Activated B cell treated with CpG ODN at 0.5 μM for 24 hours (primary cell): Measurements from ENCODE around the gene TTLL12. TPM values are rescaled to one million over a fixed set of nuclear protein-coding genes. Genes with fewer than 3 reads are reported as not detected.
A peak's percentile ranks its signal among the peaks of the same experiment; 100 is the strongest.

Experiments used
- ATAC-seq: fragments of 200-7000 bp; cut with Tn5 transposase; one replicate; pipeline ENCODE4 v1.10.0; 2021; ENCODE audit warnings: low read depth, mild to moderate bottlenecking, moderate library complexity
- CTCF ChIA-PET: fragments of 350-600 bp; sonication (Branson Sonifier 250); formaldehyde crosslinking; loops from one replicate; lab custom pipeline; 2021; ENCODE audit warnings: antibody characterized with exemption; lab: Charles Lee
- POLR2A ChIA-PET: fragments of 350-600 bp; sonication (Branson Sonifier 250); formaldehyde crosslinking; loops from one replicate; lab custom pipeline; 2021; ENCODE audit warnings: antibody characterized with exemption; lab: Charles Lee
- DNase-seq: peaks from one replicate; pipeline ENCODE4 v3.0.0; 2022
- H3K27ac Mint-ChIP-seq: one replicate; pipeline ENCODE4 v1.8.0; 2020; ENCODE audit warnings: mixed read lengths
- H3K27me3 Mint-ChIP-seq: one replicate; pipeline ENCODE4 v1.8.0; 2021; ENCODE audit warnings: mixed read lengths
- H3K36me3 Mint-ChIP-seq: one replicate; pipeline ENCODE4 v1.8.0; 2021; ENCODE audit warnings: low read depth, mixed read lengths
- H3K4me1 Mint-ChIP-seq: one replicate; pipeline ENCODE4 v1.8.0; 2021; ENCODE audit warnings: mixed read lengths
- H3K4me3 Mint-ChIP-seq: one replicate; pipeline ENCODE4 v1.8.0; 2020; ENCODE audit warnings: mild to moderate bottlenecking, mixed read lengths
- H3K9me3 Mint-ChIP-seq: one replicate; pipeline ENCODE4 v1.8.0; 2020; ENCODE audit warnings: mixed read lengths
- intact Hi-C: fragments of 100-400 bp; cut with micrococcal nuclease; formaldehyde crosslinking; loops from one replicate; pipeline ENCODE4 v1.15.1; 2024
- total RNA-seq: library from RNA; stranded (reverse); gene quantifications from 2 replicates; pipeline ENCODE4 v1.2.3, GENCODE V29; 2022
- TF ChIP-seq, protein P1 (sequence below): fragments of 200-600 bp; IDR thresholded peaks from one replicate; pipeline ENCODE4 v1.8.0; 2022; ENCODE audit warnings: antibody characterized with exemption, mild to moderate bottlenecking

Gene TTLL12
- total RNA-seq, 1 donor from 2014 or later = 31.5 TPM

DNA sequence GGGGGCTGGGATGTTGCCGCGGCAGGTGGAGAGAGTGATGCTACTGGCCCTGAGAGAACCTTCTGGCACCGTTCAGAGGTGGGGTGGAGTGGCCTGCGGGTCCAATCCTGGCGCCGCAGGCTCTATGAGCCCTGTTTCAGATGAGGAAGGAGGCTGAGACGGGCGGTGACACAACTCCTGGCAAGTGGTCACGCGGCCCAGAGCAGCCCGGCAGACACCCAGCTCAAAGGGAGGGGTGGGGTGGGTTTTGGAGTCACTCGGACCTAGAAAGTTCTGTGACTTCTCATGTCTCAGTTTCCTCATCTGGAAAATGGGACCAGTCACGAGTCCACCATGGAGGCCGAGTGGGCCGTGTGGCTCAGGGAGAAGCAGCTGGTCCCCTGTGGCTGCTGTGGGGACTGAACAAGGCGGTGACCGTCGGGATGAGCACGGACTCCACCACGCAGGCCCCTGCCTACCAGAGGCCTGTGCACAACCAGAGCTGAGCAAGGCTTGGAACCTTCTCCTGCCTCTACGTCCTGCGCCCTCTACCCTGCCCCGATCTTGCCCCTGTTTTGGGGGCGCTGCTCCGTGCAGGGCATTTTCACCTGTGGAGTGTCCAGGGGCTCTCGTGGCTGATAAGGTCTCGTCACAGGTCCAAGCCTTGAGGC, 31.9 kb downstream of the TTLL12 start:
- ChIA-PET CTCF (no interaction called here), POLR2A (no interaction called here)
- H3K27me3 Mint-ChIP-seq = no peaks in the 10 kb centered on the region
- TF ChIP-seq, protein P1, sequence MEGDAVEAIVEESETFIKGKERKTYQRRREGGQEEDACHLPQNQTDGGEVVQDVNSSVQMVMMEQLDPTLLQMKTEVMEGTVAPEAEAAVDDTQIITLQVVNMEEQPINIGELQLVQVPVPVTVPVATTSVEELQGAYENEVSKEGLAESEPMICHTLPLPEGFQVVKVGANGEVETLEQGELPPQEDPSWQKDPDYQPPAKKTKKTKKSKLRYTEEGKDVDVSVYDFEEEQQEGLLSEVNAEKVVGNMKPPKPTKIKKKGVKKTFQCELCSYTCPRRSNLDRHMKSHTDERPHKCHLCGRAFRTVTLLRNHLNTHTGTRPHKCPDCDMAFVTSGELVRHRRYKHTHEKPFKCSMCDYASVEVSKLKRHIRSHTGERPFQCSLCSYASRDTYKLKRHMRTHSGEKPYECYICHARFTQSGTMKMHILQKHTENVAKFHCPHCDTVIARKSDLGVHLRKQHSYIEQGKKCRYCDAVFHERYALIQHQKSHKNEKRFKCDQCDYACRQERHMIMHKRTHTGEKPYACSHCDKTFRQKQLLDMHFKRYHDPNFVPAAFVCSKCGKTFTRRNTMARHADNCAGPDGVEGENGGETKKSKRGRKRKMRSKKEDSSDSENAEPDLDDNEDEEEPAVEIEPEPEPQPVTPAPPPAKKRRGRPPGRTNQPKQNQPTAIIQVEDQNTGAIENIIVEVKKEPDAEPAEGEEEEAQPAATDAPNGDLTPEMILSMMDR = no peak
- peaks cover 31% of the 10 kb centered on the region for H3K4me1 Mint-ChIP-seq
- peaks cover 3% of the 10 kb centered on the region for H3K36me3 Mint-ChIP-seq
- no peak overlapping the region for H3K27ac Mint-ChIP-seq
- ATAC-seq (no peak), DNase-seq (no peak)
- no peak overlapping the region for H3K4me3 Mint-ChIP-seq
- intact Hi-C loops = loop anchor here (5.0 kb wide), 1 partner anchor 43 kb away; the partner anchor contains the start of gene BIK
- H3K9me3 Mint-ChIP-seq = no peaks in the 10 kb centered on the region

GRCh38 chr22:43153899-43154298, 33.0 kb downstream of the TTLL12 start:
- H3K27me3 Mint-ChIP-seq = no peaks in the 10 kb centered on the region
- peaks cover 33% of the 10 kb centered on the region for H3K4me1 Mint-ChIP-seq
- CTCF ChIA-PET = no interaction called here
- peaks cover 3% of the 10 kb centered on the region for H3K36me3 Mint-ChIP-seq
- intact Hi-C loops = loop anchor here (5.0 kb wide), 1 partner anchor 42 kb away; the partner anchor contains the start of gene BIK
- H3K4me3 Mint-ChIP-seq = no peak overlapping the region
- H3K27ac Mint-ChIP-seq = no peak overlapping the region
- DNase-seq (no peak), ATAC-seq (no peak)
- H3K9me3 Mint-ChIP-seq = no peaks in the 10 kb centered on the region
- POLR2A ChIA-PET = interaction anchor here (0.5 kb wide), 1 partner anchor 10 kb away, joined by 4 read pairs; no protein-coding TSS in a partner anchor
- TF ChIP-seq, protein P1 = no peak

DNA sequence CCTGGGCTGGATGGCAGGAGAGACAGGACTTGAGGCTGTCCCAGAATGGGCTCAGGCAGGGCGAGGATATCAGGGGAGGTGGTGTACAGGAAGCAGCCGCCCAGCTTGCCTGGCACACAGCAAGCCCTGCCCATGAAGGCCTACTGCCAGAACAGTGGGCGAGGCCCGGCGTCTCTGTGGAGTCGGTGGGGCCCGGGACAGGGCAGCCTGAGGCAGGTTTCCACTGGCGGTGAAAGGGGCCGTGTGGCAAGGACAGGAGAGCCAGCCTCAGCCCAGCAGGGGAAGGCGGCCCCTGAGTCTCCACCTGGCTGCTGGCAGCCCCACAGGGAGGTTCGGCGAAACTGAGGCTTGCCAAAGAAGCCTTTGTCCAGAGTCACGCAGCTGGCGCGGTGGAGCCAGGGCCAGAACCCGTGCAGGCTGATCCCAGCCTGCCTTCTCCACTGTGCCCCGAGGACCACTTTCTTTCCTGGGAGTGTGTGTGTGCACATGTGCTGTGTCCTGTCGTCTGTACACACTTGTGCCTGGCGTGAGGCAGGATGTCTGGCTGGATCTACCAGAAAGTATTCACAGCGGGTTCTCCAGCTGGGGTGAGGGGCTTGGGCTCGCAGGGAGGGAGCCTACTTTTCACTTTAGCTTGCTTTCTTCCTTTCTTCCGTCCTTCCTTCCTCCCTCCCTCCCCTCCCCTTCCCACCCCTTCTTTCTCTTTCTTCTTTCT, 34.4 kb downstream of the TTLL12 start:
- ATAC-seq (peak; percentile 73), DNase-seq (peak; percentile 51)
- Mint-ChIP-seq H3K27ac (peak overlapping the region; percentile 30), H3K36me3 (peaks cover 3% of the 10 kb centered on the region), H3K4me1 (peaks cover 42% of the 10 kb centered on the region), H3K27me3 (no peaks in the 10 kb centered on the region), H3K4me3 (peak overlapping the region; percentile 89), H3K9me3 (no peaks in the 10 kb centered on the region)
- intact Hi-C loops = loop anchor here (1.0 to 5.0 kb wide), 2 partner anchors 35 to 40 kb away; partner anchors contain the start of genes BIK and TTLL12
- ChIA-PET POLR2A (interaction anchor here (1.2 kb wide), 1 partner anchor 136 kb away, joined by 4 read pairs; no protein-coding TSS in a partner anchor), CTCF (interaction anchor here (0.7 kb wide), 1 partner anchor 35 kb away, joined by 3 read pairs; no protein-coding TSS in a partner anchor)
- TF ChIP-seq, protein P1 = no peak

DNA sequence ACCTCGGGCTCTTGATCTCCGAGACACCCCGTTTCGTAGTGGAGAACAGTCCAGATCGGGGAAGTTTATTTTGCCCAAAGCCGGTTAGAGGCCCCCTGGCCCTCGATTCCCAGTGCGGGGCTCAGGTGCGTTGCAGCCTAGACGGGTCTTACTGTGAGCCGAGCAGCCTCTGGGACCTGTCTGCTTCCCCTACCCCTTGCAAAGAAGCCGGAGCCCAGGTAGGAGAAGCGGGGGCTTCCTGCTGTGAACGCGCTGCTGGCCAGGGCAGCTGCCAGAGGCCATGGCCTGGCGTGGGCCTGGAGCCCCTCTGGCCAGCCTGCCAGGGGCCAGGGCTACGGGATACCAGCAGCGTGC, 35.0 kb downstream of the TTLL12 start:
- peak; percentile 9 for ATAC-seq
- ChIA-PET POLR2A (interaction anchor here (1.0 to 1.2 kb wide), 2 partner anchors 10 to 136 kb away, joined by 3 to 4 read pairs; no protein-coding TSS in a partner anchor), CTCF (interaction anchor here (0.7 kb wide), 1 partner anchor 36 kb away, joined by 3 read pairs; no protein-coding TSS in a partner anchor)
- Mint-ChIP-seq H3K27ac (peak overlapping the region; percentile 30), H3K9me3 (no peaks in the 10 kb centered on the region), H3K4me1 (peaks cover 47% of the 10 kb centered on the region), H3K36me3 (peaks cover 3% of the 10 kb centered on the region), H3K4me3 (peak overlapping the region; percentile 89), H3K27me3 (no peaks in the 10 kb centered on the region)
- TF ChIP-seq, protein P1 = no peak
- intact Hi-C loops = loop anchor here (1.0 to 5.0 kb wide), 2 partner anchors 35 to 40 kb away; partner anchors contain the start of genes BIK and TTLL12
- no peak for DNase-seq
